ENCODE measurements around the gene GALNT14.

Gene GALNT14

DNA sequence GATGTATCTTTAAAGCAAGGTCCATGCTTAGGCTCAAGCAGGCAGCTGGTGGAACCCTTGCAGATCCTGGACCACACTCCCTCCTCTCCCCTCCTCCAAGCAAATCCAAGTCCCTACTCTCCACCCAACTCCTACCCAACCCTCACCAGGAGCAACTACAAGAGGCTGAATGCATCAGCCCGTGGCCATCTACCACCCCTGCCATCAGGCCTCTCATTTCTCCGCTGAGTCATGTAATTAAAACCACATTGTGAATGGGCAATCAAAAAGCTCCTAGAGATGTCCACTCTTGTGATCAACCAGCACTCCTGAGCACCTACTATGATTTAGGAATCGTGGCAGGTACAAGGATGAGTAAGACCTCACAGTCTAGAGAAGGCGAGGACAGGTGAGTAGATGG, 188.8 kb downstream of the GALNT14 start:
- no peak for TF ChIP-seq EZH2phosphoT487 (IDR thresholded peaks at IDR 0.05; ENCODE audit: borderline replicate concordance)
- TF ChIP-seq, protein P1, sequence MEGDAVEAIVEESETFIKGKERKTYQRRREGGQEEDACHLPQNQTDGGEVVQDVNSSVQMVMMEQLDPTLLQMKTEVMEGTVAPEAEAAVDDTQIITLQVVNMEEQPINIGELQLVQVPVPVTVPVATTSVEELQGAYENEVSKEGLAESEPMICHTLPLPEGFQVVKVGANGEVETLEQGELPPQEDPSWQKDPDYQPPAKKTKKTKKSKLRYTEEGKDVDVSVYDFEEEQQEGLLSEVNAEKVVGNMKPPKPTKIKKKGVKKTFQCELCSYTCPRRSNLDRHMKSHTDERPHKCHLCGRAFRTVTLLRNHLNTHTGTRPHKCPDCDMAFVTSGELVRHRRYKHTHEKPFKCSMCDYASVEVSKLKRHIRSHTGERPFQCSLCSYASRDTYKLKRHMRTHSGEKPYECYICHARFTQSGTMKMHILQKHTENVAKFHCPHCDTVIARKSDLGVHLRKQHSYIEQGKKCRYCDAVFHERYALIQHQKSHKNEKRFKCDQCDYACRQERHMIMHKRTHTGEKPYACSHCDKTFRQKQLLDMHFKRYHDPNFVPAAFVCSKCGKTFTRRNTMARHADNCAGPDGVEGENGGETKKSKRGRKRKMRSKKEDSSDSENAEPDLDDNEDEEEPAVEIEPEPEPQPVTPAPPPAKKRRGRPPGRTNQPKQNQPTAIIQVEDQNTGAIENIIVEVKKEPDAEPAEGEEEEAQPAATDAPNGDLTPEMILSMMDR (conservative IDR thresholded peaks at IDR 0.05; ENCODE audit: low read length): no peak
- Histone ChIP-seq H3K79me2 (ENCODE audit: insufficient read depth, low read length) (no peaks in the 10 kb centered on the region), H3K36me3 (ENCODE audit: insufficient read depth, low read length) (no peaks in the 10 kb centered on the region), H3F3A (ENCODE audit: low read depth) (no peaks in the 10 kb centered on the region), H3K27me3 (ENCODE audit: insufficient read depth, low read length, poor library complexity, severe bottlenecking) (no peaks in the 10 kb centered on the region), H4K20me1 (ENCODE audit: insufficient read depth, low read length, poor library complexity, severe bottlenecking) (no peaks in the 10 kb centered on the region), H3K4me3 (ENCODE audit: low read length, poor library complexity, severe bottlenecking) (no peak overlapping the region), H3K4me2 (ENCODE audit: low read depth, low read length, poor library complexity, severe bottlenecking) (no peak overlapping the region), H2AFZ (ENCODE audit: low read length) (no peak overlapping the region), H3K9ac (ENCODE audit: low read depth, low read length, poor library complexity, severe bottlenecking) (no peak overlapping the region), H3K4me1 (ENCODE audit: insufficient read depth, low read length, poor library complexity, severe bottlenecking) (no peaks in the 10 kb centered on the region), H3K9me3 (ENCODE audit: insufficient read depth, low read depth, low read length) (no peaks in the 10 kb centered on the region), H3K9me2 (replicated peaks; ENCODE audit: low read depth, low read length) (no peaks in the 10 kb centered on the region)

DNA sequence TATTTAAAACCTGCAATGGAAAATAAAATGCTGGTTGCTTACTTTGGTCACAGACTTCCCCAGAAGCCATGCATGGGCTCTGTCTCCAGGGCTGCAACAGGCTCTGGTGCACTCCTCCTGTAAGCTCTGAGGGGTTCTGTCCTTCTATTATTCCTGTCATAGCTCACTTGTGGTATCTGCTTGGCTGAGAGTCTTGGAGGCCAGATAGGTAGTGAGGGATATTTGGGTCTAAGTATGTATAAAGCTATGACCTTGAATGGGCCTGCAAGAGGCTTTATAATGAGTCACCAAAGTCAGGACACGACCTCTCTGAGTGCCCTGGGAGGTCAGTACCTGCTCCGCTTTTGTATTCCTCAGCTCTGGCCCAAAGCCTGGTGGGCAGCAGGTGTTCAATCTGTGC, 189.4 kb downstream of the GALNT14 start:
- no peak overlapping the region for H3K4me3 ChIP-seq (ENCODE audit: low read length, poor library complexity, severe bottlenecking)
- no peak overlapping the region for H3K9ac ChIP-seq (ENCODE audit: low read depth, low read length, poor library complexity, severe bottlenecking)
- H3K9me2 ChIP-seq (replicated peaks; ENCODE audit: low read depth, low read length): no peaks in the 10 kb centered on the region
- no peaks in the 10 kb centered on the region for H3K36me3 ChIP-seq (ENCODE audit: insufficient read depth, low read length)
- no peaks in the 10 kb centered on the region for H3F3A ChIP-seq (ENCODE audit: low read depth)
- H3K9me3 ChIP-seq (ENCODE audit: insufficient read depth, low read depth, low read length): no peaks in the 10 kb centered on the region
- no peaks in the 10 kb centered on the region for H3K79me2 ChIP-seq (ENCODE audit: insufficient read depth, low read length)
- no peaks in the 10 kb centered on the region for H4K20me1 ChIP-seq (ENCODE audit: insufficient read depth, low read length, poor library complexity, severe bottlenecking)
- TF ChIP-seq, protein P1 (conservative IDR thresholded peaks at IDR 0.05; ENCODE audit: low read length): no peak
- TF ChIP-seq EZH2phosphoT487 (IDR thresholded peaks at IDR 0.05; ENCODE audit: borderline replicate concordance): no peak
- no peaks in the 10 kb centered on the region for H3K4me1 ChIP-seq (ENCODE audit: insufficient read depth, low read length, poor library complexity, severe bottlenecking)
- H3K27me3 ChIP-seq (ENCODE audit: insufficient read depth, low read length, poor library complexity, severe bottlenecking): no peaks in the 10 kb centered on the region
- H2AFZ ChIP-seq (ENCODE audit: low read length): no peak overlapping the region
- no peak overlapping the region for H3K4me2 ChIP-seq (ENCODE audit: low read depth, low read length, poor library complexity, severe bottlenecking)

DNA sequence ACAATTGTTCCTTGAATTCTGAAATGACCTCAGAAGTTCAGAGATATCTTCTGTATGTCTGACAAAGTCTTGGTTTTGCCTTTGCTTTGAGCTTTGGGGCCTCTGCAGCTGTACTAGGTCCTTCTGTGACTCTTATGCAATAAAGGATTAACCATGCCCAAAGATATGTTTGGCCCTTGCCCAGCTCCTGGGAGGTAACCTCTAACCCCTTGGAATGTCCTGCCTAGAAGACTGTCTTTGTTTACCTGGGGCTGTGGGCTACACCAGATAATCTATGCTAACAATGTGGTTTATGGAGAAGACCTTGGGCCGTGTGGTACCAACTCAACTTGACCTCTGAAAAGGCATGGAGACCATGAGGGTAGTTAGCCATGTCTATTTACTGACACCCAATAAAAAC, 190.1 kb downstream of the GALNT14 start:
- Histone ChIP-seq H3K9me3 (ENCODE audit: insufficient read depth, low read depth, low read length) (no peaks in the 10 kb centered on the region), H3K9me2 (replicated peaks; ENCODE audit: low read depth, low read length) (no peaks in the 10 kb centered on the region), H3K36me3 (ENCODE audit: insufficient read depth, low read length) (no peaks in the 10 kb centered on the region), H3K4me1 (ENCODE audit: insufficient read depth, low read length, poor library complexity, severe bottlenecking) (no peaks in the 10 kb centered on the region), H2AFZ (ENCODE audit: low read length) (no peak overlapping the region), H3K27me3 (ENCODE audit: insufficient read depth, low read length, poor library complexity, severe bottlenecking) (no peaks in the 10 kb centered on the region), H3K9ac (ENCODE audit: low read depth, low read length, poor library complexity, severe bottlenecking) (no peak overlapping the region), H3K4me3 (ENCODE audit: low read length, poor library complexity, severe bottlenecking) (no peak overlapping the region), H3K79me2 (ENCODE audit: insufficient read depth, low read length) (no peaks in the 10 kb centered on the region), H4K20me1 (ENCODE audit: insufficient read depth, low read length, poor library complexity, severe bottlenecking) (no peaks in the 10 kb centered on the region), H3F3A (ENCODE audit: low read depth) (no peaks in the 10 kb centered on the region), H3K4me2 (ENCODE audit: low read depth, low read length, poor library complexity, severe bottlenecking) (no peak overlapping the region)
- TF ChIP-seq, protein P1 (conservative IDR thresholded peaks at IDR 0.05; ENCODE audit: low read length): no peak
- TF ChIP-seq EZH2phosphoT487 (IDR thresholded peaks at IDR 0.05; ENCODE audit: borderline replicate concordance): no peak
